GM21717 (cell line): ENCODE results near the gene MTSS2.
"Not testable (repeated sequence)": the region's sequence is repeated elsewhere in the genome, so short reads cannot be mapped to it uniquely, and the experiment has no call there.

ENCODE experiments used
- ATAC-seq: cut with Tn5 transposase; IDR thresholded peaks from one replicate; pipeline ENCODE4 v1.9.1; 2021; ENCODE audit warnings: mild to moderate bottlenecking, moderate library complexity; ENCODE audit not compliant: unreplicated experiment

Gene MTSS2

GRCh38 chr16:70676675-70677498, 9.0 kb downstream of the MTSS2 start:
- ATAC-seq = no peak

- ATAC-seq = no peak
These were observed 9.9 kb downstream of the MTSS2 start for GRCh38 chr16:70675851-70676513.

GRCh38 chr16:70674221-70675014, 11.4 kb downstream of the MTSS2 start:
- ATAC-seq = no peak

DNA sequence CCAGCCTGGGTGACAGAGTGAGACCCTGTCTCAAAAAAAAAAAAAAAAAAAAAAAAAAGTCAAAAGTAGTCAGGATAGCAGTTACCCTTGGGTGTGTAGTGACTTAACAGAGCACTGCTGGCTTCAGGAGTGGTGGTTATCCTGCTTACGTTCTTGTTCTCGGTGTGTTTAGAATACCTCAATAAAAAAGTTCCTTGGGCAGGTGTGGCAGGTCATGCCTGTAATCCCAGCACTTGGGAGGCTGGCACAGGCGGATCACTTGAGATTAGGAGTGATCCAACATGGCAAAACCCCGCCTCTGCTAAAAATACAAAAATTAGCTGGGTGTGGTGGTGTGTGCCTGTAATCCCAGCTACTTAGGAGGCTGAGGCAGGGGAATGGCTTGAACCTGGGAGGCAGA, 14.9 kb downstream of the MTSS2 start:
- ATAC-seq = not testable (repeated sequence)

DNA sequence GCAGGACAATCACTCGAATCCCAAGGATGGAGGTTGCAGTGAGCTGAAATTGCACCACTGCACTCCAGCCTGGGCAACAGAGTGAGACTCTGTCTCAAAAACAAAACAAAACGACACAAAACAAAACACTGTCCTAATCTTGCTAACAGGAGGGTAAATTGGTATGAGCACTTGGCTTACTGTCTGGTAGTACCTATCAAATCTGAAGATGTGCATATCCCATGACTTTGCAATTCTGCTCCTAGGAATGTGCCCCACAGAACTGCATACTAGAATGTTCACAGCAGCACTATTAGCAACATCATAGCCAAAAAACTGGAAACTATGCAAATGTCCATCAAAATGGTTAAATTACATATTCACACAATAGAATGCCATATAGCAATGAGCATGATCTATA, 15.7 kb downstream of the MTSS2 start:
- no peak for ATAC-seq

DNA sequence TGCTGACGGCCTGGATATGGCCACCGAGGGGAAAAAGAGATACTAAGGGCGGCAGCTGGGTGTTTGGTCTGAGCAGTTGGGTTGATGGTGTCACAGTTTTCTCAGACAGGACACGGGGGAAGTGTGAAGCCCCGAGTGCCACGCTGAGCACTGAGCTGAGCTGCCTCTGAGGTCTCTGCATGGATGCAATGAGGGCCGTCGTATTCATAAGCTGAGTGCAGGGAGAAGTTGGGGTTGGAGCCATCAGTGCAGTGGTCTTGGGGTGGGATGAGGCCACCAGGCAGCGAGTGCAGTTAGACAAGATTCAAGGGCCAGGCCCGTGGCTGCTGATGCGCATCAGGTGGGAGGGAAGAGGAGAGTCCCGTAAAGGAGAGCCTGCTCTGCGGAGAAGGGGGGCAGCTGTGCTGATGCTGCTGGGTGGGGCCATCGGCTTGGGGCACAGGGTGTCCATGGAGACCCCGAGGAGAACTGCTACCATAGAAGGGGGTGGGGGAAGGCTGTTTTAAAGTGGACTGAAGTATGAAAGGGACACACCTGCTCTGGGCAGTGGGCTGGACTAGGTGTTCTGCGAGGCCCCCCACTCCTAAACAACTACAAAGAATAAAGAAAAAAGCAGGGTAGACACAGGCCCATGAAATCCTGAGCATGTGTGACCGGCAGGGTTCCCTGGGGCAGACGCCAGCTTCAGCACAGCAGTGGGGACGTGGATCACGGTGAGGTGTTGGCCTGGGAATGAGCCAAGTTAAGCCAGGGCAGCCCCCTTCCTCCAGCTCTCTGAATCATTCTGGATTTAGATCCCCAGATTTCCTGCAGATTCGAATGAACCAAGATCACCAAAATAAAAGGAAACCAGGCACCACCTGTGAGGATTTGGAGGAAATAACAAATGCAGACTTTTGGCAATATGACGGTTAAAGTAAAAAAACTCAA, 19.8 kb downstream of the MTSS2 start:
- ATAC-seq = no peak

DNA sequence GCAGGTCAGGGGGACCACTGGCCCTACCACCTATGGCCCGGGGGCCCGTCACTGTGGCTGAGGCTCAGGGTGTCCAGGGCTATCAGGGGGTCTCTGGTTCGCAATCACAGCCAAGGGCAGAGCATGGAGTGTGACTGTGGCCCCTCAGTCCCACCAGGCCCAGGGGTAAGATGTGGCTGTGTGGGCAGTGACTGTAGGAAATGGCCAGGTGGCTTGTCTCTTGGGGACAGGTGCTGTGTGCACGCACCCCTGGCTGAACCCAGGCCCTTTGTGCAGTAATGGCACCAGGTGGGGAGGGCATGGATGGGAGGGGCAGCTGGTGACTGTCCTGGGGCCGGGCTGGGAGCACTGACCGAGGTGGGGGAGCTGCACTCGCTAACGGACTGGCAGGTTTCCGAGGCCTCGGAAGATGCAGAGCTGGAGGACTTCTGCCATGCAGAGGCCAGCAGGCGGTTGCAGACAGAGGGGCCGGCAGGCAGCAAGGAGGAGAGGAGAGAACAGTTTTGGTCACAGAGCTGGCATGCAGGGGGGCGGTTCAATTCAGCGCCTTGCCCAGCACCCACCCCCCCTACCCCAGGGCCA, 20.6 kb downstream of the MTSS2 start:
- no peak for ATAC-seq

DNA sequence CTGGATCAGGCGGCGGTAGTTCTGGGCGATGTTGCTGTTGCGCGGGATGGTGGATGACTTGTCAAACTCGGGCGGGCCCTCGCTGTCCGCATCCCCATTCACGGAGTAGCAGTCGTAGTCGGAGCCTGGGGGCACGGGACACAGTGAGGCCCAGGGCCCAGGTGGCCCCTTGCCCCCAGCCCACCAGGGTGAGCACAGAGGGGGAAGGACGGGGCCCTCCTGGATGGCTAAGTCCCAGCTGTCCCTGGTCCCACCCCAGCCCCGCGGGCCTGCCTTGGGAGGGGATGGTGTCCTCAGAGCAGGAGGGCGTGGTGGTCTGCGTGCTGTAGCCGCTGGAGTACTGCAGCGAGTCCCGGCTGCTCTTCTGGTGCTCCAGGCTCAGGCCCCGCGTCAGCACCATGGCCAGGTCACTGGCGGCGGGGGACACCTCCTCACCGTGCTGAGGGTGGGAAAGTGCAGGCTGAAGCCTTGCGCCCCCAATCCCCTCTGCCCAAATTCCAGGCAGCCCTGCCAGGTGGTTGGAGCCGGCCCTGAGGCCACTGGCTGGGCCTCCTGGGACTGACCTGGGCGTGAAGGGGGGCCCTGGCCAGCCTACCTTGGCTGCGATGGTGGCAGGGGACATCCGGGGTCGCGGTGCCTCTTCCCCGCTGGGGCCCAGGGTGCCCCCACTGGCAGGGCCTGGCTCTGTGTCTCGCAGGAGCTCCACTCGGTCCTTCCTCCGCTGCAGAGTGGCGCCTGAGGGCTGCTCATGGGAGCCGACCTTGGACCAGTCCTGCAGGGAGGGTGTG, 21.3 kb downstream of the MTSS2 start:
- ATAC-seq = no peak

DNA sequence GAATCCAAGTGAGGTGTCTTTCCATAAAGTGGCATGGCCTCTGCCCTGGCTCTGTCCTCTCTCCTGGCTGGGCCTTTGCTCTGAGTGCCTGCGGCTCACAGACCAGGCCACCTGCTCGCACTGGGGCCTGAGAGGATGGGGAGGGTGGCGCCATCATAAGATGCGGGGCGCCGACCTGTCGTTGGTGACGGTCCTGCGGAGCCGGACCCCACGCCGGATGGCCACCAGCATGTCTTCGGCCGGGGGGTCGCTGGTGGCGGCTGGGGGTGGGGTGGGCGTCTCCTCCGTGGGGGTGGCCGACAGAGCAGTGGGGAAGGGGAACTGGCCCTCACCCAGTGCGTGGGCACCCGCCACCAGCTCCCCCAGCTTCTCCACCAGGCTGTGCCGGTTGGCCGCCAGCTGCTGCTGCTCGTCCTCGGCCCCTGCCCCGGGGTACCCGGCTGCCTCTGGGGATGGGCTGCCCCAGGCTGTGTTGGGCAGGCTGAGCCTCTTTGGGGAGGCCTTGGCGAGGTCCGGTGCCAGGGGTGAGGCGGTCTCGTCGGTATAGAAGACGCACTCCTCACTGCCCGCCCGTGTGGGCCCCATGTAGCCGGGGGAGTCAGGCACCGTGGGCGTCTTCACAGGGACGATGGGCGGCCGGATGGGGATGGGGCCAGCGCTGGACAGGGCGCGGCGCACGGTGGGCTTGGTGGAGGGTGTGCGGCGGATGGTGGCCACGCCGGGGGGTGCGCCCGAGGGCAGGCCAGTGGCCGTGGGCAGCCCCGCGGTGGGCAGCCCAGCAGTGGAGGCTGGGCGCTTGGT, 22.1 kb downstream of the MTSS2 start:
- ATAC-seq = no peak

- ATAC-seq = no peak
These were observed 22.8 kb downstream of the MTSS2 start for GRCh38 chr16:70662991-70663523.

GRCh38 chr16:70661918-70662641, 23.8 kb downstream of the MTSS2 start:
- ATAC-seq = no peak

DNA sequence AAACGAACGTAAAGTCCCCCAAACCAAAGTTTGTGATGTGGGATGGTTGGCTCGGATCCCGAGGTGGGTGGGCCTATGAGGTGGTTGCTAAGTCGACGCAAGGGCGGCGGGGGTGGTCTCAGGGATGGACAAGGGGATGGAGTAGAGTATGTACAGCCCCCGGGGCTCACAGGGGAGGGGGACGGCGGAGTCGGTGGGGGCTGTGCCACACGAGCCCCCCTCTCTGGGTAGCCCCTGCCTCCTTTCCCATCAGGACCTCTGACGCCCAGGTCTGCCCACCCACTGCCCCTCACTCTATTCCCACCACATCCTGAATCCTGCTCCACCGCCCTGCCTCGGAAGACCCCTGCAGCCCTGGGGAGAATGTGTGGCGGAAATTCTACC, 24.3 kb downstream of the MTSS2 start:
- ATAC-seq = no peak

DNA sequence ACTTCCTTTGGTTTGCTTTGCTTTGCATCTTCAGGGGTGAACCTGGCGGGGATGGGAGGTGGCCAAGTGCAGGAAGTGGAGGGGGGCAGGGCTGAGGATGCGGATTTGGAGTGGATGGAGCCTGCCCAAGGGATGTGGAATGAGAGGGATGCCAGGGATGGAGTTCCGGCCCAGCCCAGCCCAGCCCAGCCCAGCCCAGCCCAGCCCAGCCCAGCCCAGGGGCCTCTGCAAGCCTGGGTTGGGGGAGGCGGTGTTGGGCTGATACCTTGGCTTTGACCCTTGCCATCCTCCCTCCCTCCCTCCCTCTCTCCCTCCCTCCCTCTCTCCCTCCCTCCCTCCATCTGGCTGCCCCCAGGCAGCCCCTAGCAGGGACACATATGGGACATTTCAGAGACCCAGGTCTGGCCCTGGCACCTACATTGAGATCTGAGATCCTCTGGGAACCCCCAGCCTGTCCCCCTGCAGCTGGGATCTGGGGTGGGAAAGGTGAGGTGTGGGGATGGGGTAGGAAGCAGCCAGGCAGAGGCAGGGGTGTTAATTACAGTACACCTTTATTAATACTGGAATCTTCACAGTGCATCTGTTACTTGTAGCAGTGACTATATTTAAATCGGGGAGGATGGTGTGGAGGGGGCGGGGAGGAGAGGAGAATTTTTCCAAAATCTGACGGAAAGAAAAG, 25.0 kb downstream of the MTSS2 start:
- no peak for ATAC-seq

DNA sequence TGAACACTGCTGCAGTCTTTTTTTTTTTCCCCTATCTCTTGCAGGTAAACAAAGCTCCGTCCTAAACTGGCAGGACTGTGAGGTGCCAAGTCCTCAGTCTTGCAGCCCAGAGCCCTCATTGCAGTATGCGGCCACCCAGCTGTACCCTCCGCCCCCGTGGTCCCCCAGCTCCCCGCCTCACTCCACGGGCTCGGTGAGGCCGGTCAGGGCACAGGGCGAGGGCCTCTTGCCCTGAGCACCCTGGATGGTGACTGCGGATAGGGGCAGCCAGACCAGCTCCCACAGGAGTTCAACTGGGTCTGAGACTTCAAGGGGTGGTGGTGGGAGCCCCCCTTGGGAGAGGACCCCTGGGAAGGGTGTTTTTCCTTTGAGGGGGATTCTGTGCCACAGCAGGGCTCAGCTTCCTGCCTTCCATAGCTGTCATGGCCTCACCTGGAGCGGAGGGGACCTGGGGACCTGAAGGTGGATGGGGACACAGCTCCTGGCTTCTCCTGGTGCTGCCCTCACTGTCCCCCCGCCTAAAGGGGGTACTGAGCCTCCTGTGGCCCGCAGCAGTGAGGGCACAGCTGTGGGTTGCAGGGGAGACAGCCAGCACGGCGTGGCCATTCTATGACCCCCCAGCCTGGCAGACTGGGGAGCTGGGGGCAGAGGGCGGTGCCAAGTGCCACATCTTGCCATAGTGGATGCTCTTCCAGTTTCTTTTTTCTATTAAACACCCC, 25.7 kb downstream of the MTSS2 start:
- no peak for ATAC-seq

- ATAC-seq = no peak
These were observed 26.3 kb downstream of the MTSS2 start for GRCh38 chr16:70659546-70659945.

GRCh38 chr16:70658921-70659320, 26.9 kb downstream of the MTSS2 start:
- ATAC-seq = no peak

DNA sequence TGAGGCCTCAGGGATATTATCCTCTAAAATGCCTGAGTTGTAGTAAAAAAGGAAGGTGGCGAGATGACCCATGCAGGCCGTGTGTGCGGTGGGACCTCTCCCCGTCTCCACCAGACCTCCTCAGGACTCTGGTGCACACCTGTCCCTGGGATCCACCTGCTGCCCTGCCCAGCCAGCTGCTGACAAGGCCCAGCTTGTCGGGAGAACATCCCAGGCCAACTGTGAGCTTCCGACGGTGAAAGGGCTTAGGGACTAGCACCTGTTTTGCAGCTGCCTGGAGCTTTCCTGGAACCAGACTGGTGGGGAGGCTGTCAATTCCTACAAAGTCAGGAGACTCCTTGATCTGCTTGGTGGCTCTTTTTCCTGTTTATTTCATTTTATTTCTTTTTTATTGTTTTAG, 27.9 kb downstream of the MTSS2 start:
- no peak for ATAC-seq
